Effector memory CD8-positive, alpha-beta T cell (primary cell): ENCODE measurements around the gene CFAP221.

Experiments
- ATAC-seq: fragments of 150-1000 bp; cut with Tn5 transposase; replicated peaks from 2 replicates; pipeline ENCODE4 v1.10.0; 2021; ENCODE audit warnings: mild to moderate bottlenecking, moderate library complexity
- DNase-seq, 3 experiments: peaks; one replicate each; pipeline ENCODE4 v3.0.0; 2021
- H3K27ac Mint-ChIP-seq, 2 donors: one replicate each; pipeline ENCODE4 v1.8.0; 2022; ENCODE audit warnings: mild to moderate bottlenecking in 2 of 2, mixed read lengths in 2 of 2, moderate library complexity in 2 of 2
- H3K27me3 Mint-ChIP-seq, 2 donors: one replicate each; pipeline ENCODE4 v1.8.0; 2022; ENCODE audit warnings: mixed read lengths in 2 of 2
- H3K36me3 Mint-ChIP-seq: one replicate; pipeline ENCODE4 v1.8.0; 2022; ENCODE audit warnings: mild to moderate bottlenecking, moderate library complexity, mixed read lengths; ENCODE audit not compliant: insufficient read depth
- H3K4me1 Mint-ChIP-seq, 2 donors: one replicate each; pipeline ENCODE4 v1.8.0; 2022; ENCODE audit warnings: low read depth in 2 of 2, mixed read lengths in 2 of 2
- H3K4me3 Mint-ChIP-seq, 2 donors: one replicate each; pipeline ENCODE4 v1.8.0; 2022; ENCODE audit warnings: mild to moderate bottlenecking in 2 of 2, mixed read lengths in 2 of 2, moderate library complexity in 2 of 2
- H3K9me3 Mint-ChIP-seq, 2 donors: one replicate each; pipeline ENCODE4 v1.8.0; 2022; ENCODE audit warnings: mixed read lengths in 2 of 2

CFAP221 gene

GRCh38 chr2:119546447-119546767 lies 2.2 kb downstream of the CFAP221 start:
- ATAC-seq (no peak), DNase-seq (no peak)
- H3K27me3 Mint-ChIP-seq = peaks cover 53 to 63% of the 10 kb centered on the region in 2 donors
- H3K36me3 Mint-ChIP-seq = no peaks in the 10 kb centered on the region
- peaks cover 3 to 6% of the 10 kb centered on the region in 2 donors for H3K4me1 Mint-ChIP-seq
- no peak overlapping the region for H3K4me3 Mint-ChIP-seq
- H3K9me3 Mint-ChIP-seq = no peaks in the 10 kb centered on the region
- H3K27ac Mint-ChIP-seq = no peak overlapping the region

DNA sequence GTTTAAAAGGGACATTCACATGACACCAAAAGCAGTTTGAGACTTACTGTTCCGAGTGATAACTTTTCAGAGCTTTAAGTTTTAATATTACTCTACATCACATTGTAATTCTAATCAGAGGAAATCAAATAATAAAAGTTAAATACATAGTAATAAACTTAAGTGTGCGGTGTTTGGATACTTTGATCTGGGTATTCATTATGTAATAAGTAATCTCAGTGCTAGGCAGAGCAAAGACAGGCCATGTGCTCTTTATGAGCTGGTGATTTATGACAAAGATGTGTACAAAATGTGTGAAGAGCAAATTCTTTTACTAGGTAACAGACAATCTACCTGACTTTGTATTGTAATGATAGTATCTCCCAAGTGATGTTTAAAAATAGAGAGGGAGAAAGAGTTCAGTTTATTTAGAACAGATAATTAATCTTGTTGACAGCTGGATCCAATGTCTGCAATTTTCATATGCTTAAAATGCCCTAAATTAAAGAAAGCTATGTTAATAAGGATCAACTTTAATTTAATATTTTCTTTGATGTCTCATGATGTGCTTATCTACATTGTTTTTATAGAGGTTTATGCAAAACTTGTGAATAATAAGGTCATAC lies 4.4 kb downstream of the CFAP221 start:
- H3K9me3 Mint-ChIP-seq = no peaks in the 10 kb centered on the region
- ATAC-seq = no peak
- DNase-seq = no peak
- H3K27me3 Mint-ChIP-seq = peaks cover 39 to 52% of the 10 kb centered on the region in 2 donors
- H3K4me1 Mint-ChIP-seq = peaks cover 3% of the 10 kb centered on the region in 2 donors
- no peaks in the 10 kb centered on the region for H3K36me3 Mint-ChIP-seq
- H3K4me3 Mint-ChIP-seq = no peak overlapping the region
- no peak overlapping the region for H3K27ac Mint-ChIP-seq

DNA sequence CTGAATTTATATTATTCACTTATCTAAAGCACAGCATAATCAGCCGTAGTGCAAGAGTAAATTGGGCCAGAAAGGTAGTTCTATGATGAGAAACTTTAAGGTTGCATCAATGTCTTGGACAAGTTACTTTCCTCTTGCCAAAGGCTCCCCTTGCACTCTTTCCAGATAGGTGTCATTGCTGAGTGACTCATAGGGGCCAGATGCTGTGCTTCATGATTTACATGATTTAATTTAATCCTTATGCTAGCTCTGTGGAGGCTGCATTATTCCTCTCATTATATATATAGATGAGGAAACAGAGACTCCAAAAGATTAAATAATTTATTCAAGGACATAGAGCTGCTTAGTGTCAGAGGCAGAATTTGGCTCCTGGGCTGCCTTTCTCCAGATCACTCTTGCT lies 5.0 kb downstream of the CFAP221 start:
- no peak for ATAC-seq
- Mint-ChIP-seq H3K27ac (no peak overlapping the region), H3K4me1 (no peaks in the 10 kb centered on the region), H3K9me3 (no peaks in the 10 kb centered on the region), H3K36me3 (no peaks in the 10 kb centered on the region), H3K27me3 (peaks cover 35 to 49% of the 10 kb centered on the region in 2 donors), H3K4me3 (no peak overlapping the region)
- no peak for DNase-seq

GRCh38 chr2:119550346-119550745 lies 6.1 kb downstream of the CFAP221 start:
- H3K27ac Mint-ChIP-seq = no peak overlapping the region
- ATAC-seq = no peak
- no peak overlapping the region for H3K4me3 Mint-ChIP-seq

DNA sequence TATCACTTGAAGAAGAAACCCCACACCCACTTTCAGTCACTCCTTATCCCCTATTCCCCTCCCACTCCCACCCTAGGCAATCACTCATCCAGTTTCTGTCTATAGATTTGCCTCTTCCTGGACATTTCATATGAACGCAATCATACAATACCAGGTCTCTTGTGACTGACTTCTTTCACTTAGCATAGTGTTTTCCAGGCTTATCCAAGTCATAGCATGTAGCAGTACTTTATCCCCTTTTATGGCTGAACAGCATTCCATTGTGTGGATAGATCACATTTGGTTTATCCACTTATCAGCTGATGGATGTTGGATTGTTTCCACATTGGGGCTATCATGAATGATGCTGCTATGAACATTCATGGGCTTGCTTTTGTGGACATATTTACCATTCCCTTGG lies 6.6 kb downstream of the CFAP221 start:
- no peak overlapping the region for H3K4me3 Mint-ChIP-seq
- DNase-seq = no peak

More at GRCh38 chr2:119550346-119550745, 6.1 kb downstream of the CFAP221 start:
- no peak for DNase-seq
- H3K9me3 Mint-ChIP-seq = no peaks in the 10 kb centered on the region
- H3K36me3 Mint-ChIP-seq = no peaks in the 10 kb centered on the region
- H3K4me1 Mint-ChIP-seq = no peaks in the 10 kb centered on the region
- H3K27me3 Mint-ChIP-seq = peaks cover 33 to 50% of the 10 kb centered on the region in 2 donors

GRCh38 chr2:119552902-119553301 lies 8.7 kb downstream of the CFAP221 start:
- Mint-ChIP-seq H3K27me3 (peaks cover 31 to 46% of the 10 kb centered on the region in 2 donors), H3K36me3 (no peaks in the 10 kb centered on the region), H3K4me1 (no peaks in the 10 kb centered on the region), H3K9me3 (no peaks in the 10 kb centered on the region), H3K27ac (no peak overlapping the region), H3K4me3 (no peak overlapping the region)
- ATAC-seq (no peak), DNase-seq (no peak)

More for the DNA sequence above, 6.6 kb downstream of the CFAP221 start:
- no peaks in the 10 kb centered on the region for H3K4me1 Mint-ChIP-seq
- no peak for ATAC-seq
- peaks cover 33 to 50% of the 10 kb centered on the region in 2 donors for H3K27me3 Mint-ChIP-seq
- no peak overlapping the region for H3K27ac Mint-ChIP-seq
- no peaks in the 10 kb centered on the region for H3K9me3 Mint-ChIP-seq
- H3K36me3 Mint-ChIP-seq = no peaks in the 10 kb centered on the region

DNA sequence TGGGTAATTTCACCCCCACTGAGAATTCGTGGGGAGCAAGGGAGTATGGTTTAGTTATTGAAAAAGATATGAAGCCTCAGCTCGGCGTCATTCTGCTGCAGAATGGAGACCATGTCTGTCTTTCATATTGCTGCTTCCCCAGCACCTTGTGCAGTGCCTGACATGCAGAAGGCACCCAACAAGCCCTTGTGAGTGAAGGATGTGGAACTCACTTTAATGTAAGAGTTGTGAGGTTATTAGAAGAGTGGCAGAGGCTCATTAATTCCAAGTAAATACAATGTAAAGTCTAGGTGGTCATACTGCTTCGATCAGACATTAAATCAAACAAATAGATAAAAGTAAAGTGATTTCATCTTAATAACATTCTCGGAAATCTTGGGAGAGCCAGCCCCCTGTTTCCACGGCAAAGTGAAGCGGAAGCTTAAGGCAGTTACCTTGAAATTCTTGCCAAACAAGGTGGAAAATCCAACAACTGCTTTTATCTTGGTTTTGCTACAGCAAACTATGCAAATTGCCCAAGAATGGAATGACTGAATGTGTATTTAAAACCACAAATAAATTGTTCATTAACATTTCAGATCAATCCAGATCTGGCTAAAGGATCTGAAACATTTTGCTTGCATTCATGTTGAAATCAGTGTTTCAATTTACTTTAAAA lies 9.6 kb downstream of the CFAP221 start:
- H3K4me1 Mint-ChIP-seq = no peaks in the 10 kb centered on the region
- DNase-seq (no peak), ATAC-seq (no peak)
- no peaks in the 10 kb centered on the region for H3K36me3 Mint-ChIP-seq
- peaks cover 34 to 53% of the 10 kb centered on the region in 2 donors for H3K27me3 Mint-ChIP-seq
- no peak overlapping the region for H3K27ac Mint-ChIP-seq
- no peaks in the 10 kb centered on the region for H3K9me3 Mint-ChIP-seq
- no peak overlapping the region for H3K4me3 Mint-ChIP-seq

GRCh38 chr2:119565481-119565880 lies 21.2 kb downstream of the CFAP221 start:
- Mint-ChIP-seq H3K27ac (no peak overlapping the region), H3K4me1 (no peaks in the 10 kb centered on the region), H3K4me3 (no peak overlapping the region), H3K9me3 (no peaks in the 10 kb centered on the region), H3K36me3 (no peaks in the 10 kb centered on the region), H3K27me3 (peaks cover 0 to 13% of the 10 kb centered on the region in 2 donors)
- ATAC-seq (no peak), DNase-seq (no peak)

DNA sequence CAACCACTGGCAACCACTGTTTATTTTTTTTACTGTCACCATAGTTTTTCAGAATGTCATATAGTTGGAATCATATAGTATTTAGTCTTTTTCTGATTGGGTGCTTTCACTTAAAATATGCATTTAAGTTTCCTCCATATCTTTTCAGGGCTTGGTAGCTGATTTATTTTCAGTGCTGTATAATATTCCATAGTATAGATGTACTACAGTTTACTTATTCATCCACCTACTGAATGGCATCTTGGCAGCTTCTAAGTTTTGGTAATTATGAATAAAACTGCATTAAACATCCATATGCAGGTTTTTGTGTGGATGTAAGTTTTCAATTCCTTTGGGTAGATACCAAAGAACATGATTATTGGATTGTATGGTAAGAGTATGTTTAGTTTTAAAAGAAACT lies 23.0 kb downstream of the CFAP221 start:
- Mint-ChIP-seq H3K4me3 (no peak overlapping the region), H3K9me3 (no peaks in the 10 kb centered on the region), H3K4me1 (no peaks in the 10 kb centered on the region), H3K27me3 (peaks cover 0 to 8% of the 10 kb centered on the region in 2 donors), H3K36me3 (no peaks in the 10 kb centered on the region), H3K27ac (no peak overlapping the region)
- ATAC-seq = no peak
- DNase-seq = no peak

GRCh38 chr2:119574108-119574815 lies 30.0 kb downstream of the CFAP221 start:
- H3K36me3 Mint-ChIP-seq = no peaks in the 10 kb centered on the region
- no peaks in the 10 kb centered on the region for H3K4me1 Mint-ChIP-seq
- peaks cover 34 to 40% of the 10 kb centered on the region in 2 donors for H3K27me3 Mint-ChIP-seq
- ATAC-seq = no peak
- no peak for DNase-seq
- H3K4me3 Mint-ChIP-seq = no peak overlapping the region
- no peak overlapping the region for H3K27ac Mint-ChIP-seq
- H3K9me3 Mint-ChIP-seq = no peaks in the 10 kb centered on the region

GRCh38 chr2:119574864-119575263 lies 30.6 kb downstream of the CFAP221 start:
- Mint-ChIP-seq H3K36me3 (no peaks in the 10 kb centered on the region), H3K4me1 (no peaks in the 10 kb centered on the region), H3K9me3 (no peaks in the 10 kb centered on the region), H3K27me3 (peaks cover 28 to 40% of the 10 kb centered on the region in 2 donors), H3K4me3 (no peak overlapping the region), H3K27ac (no peak overlapping the region)
- ATAC-seq (no peak), DNase-seq (no peak)

DNA sequence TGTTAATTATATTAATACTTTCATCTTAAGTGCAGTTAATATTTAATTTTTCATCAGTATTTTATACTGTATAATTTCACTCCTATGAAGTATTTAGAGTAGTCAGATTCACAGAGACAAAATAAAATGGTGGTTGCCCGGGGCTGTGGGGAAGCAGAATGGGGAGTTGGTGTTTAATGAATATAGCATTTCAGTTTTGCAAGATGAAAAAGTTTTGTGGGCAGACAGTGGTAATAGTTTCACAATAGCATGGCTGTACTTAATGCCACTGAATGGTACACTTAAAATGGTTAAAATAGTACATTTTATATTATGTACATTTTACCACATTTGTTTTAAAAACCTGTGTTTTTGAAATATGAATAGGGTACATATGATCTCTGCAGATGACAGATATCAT lies 31.2 kb downstream of the CFAP221 start:
- Mint-ChIP-seq H3K27ac (no peak overlapping the region), H3K27me3 (peaks cover 28 to 40% of the 10 kb centered on the region in 2 donors), H3K36me3 (no peaks in the 10 kb centered on the region), H3K9me3 (no peaks in the 10 kb centered on the region), H3K4me1 (no peaks in the 10 kb centered on the region), H3K4me3 (no peak overlapping the region)
- no peak for ATAC-seq
- DNase-seq = no peak

- DNase-seq (no peak), ATAC-seq (no peak)
- Mint-ChIP-seq H3K9me3 (no peaks in the 10 kb centered on the region), H3K27ac (no peak overlapping the region), H3K36me3 (no peaks in the 10 kb centered on the region), H3K27me3 (peaks cover 19 to 37% of the 10 kb centered on the region in 2 donors), H3K4me3 (no peak overlapping the region), H3K4me1 (no peaks in the 10 kb centered on the region)
Observed at GRCh38 chr2:119579424-119580295, 35.4 kb downstream of the CFAP221 start.
